HepG2 (cell line): Measurements from ENCODE around the gene SRP68. TPM values are rescaled to one million over a fixed set of nuclear protein-coding genes. Genes with fewer than 3 reads are reported as not detected.
A peak's percentile ranks its signal among the peaks of the same experiment; 100 is the strongest.

Experiments used
- ARID4A ChIP-seq: sonication (generic); formaldehyde crosslinking; IDR thresholded peaks from 2 replicates; pipeline ENCODE4 v1.5.0; 2020; ENCODE audit warnings: mild to moderate bottlenecking, missing genetic modification reagents, borderline replicate concordance
- CENPT ChIP-seq: sonication (generic); formaldehyde crosslinking; IDR thresholded peaks from 2 replicates; pipeline ENCODE4 v1.8.0; 2022; ENCODE audit warnings: low read depth, mild to moderate bottlenecking, moderate library complexity, missing genetic modification reagents
- DNMT3B ChIP-seq: conservative IDR thresholded peaks from 2 replicates; pipeline ENCODE4 v1.6.1; 2016; ENCODE audit warnings: missing biosample characterization, control low read depth
- EP300 ChIP-seq, 3 experiments: sonication (generic) in 1 of 3; formaldehyde crosslinking in 1 of 3; IDR thresholded peaks; 2 replicates each; pipeline versions ENCODE4 v1.5.1 to v1.6.1; 2011 to 2020; ENCODE audit warnings: low read depth in 2 of 3, low read length in 2 of 3, borderline replicate concordance in 1 of 3, improper control_type of control experiment in 1 of 3, mild to moderate bottlenecking in 1 of 3, missing genetic modification reagents in 1 of 3, moderate library complexity in 1 of 3
- FOXO4 ChIP-seq: sonication (generic); formaldehyde crosslinking; conservative IDR thresholded peaks from 2 replicates; pipeline ENCODE4 v1.8.1; 2023; ENCODE audit warnings: missing genetic modification reagents
- HOXA3 ChIP-seq: sonication (generic); formaldehyde crosslinking; IDR thresholded peaks from 2 replicates; pipeline ENCODE4 v1.5.0; 2020; ENCODE audit warnings: missing genetic modification reagents
- JUNB ChIP-seq: sonication (generic); formaldehyde crosslinking; IDR thresholded peaks from 2 replicates; pipeline ENCODE4 v1.8.0; 2022; ENCODE audit warnings: missing genetic modification reagents, mild to moderate bottlenecking, borderline replicate concordance
- KLF16 ChIP-seq, 2 experiments: sonication (generic) in 1 of 2; formaldehyde crosslinking in 1 of 2; IDR thresholded peaks; 2 replicates each; pipeline versions ENCODE4 v1.6.1 to v1.8.0; 2016 to 2023; ENCODE audit warnings: missing genetic modification reagents in 2 of 2, missing compliant biosample characterization in 1 of 2
- NCOA1 ChIP-seq: sonication (generic); formaldehyde crosslinking; IDR thresholded peaks from 2 replicates; pipeline ENCODE4 v1.9.0; 2021; ENCODE audit warnings: missing genetic modification reagents
- PHF8 ChIP-seq: sonication (generic); formaldehyde crosslinking; IDR thresholded peaks from 2 replicates; pipeline ENCODE4 v1.5.0; 2020; ENCODE audit warnings: missing genetic modification reagents
- POLR2A ChIP-seq, 2 experiments: IDR thresholded peaks; 2 replicates each; pipeline ENCODE4 v1.6.1; 2011; ENCODE audit warnings: low read depth in 2 of 2, low read length in 2 of 2, mild to moderate bottlenecking in 1 of 2, moderate library complexity in 1 of 2; ENCODE audit not compliant: insufficient read depth in 1 of 2
- PRMT3 ChIP-seq: sonication (generic); formaldehyde crosslinking; IDR thresholded peaks from 2 replicates; pipeline ENCODE4 v1.8.1; 2022; ENCODE audit warnings: low read depth, mild to moderate bottlenecking, moderate library complexity, missing genetic modification reagents, borderline replicate concordance
- RBM22 ChIP-seq: fragments of 200-400 bp; formaldehyde crosslinking; optimal IDR thresholded peaks from 2 replicates; pipeline ENCODE3; 2017; ENCODE audit warnings: mild to moderate bottlenecking, low read length, moderate library complexity
- TCF7L2 ChIP-seq: IDR thresholded peaks from 2 replicates; pipeline ENCODE4 v1.6.1; 2011; ENCODE audit warnings: mild to moderate bottlenecking, low read depth, low read length, moderate library complexity
- ZBTB7A ChIP-seq: sonication (generic); formaldehyde crosslinking; IDR thresholded peaks from 2 replicates; pipeline ENCODE4 v1.8.0; 2022; ENCODE audit warnings: mild to moderate bottlenecking, missing genetic modification reagents
- ZNF12 ChIP-seq: sonication (generic); formaldehyde crosslinking; IDR thresholded peaks from 2 replicates; pipeline ENCODE4 v1.5.0; 2020; ENCODE audit warnings: missing genetic modification reagents
- ZNF260 ChIP-seq: sonication (generic); formaldehyde crosslinking; IDR thresholded peaks from 2 replicates; pipeline ENCODE4 v1.4.0; 2020; ENCODE audit warnings: missing genetic modification reagents, low read depth, mild to moderate bottlenecking, borderline replicate concordance
- ZNF335 ChIP-seq: sonication (generic); formaldehyde crosslinking; IDR thresholded peaks from 2 replicates; pipeline ENCODE4 v1.4.0; 2020; ENCODE audit warnings: missing genetic modification reagents
- ZNF629 ChIP-seq: sonication (generic); formaldehyde crosslinking; conservative IDR thresholded peaks from 2 replicates; pipeline ENCODE4 v1.5.0; 2020; ENCODE audit warnings: missing genetic modification reagents
- ZNF639 ChIP-seq: conservative IDR thresholded peaks from 2 replicates; pipeline ENCODE4 v1.6.1; 2018; ENCODE audit warnings: missing genetic modification reagents
- ZNF780A ChIP-seq: sonication (generic); formaldehyde crosslinking; IDR thresholded peaks from 2 replicates; pipeline ENCODE4 v1.8.0; 2022; ENCODE audit warnings: mild to moderate bottlenecking, missing genetic modification reagents, moderate library complexity
- ZSCAN25 ChIP-seq: sonication (generic); formaldehyde crosslinking; IDR thresholded peaks from 2 replicates; pipeline ENCODE4 v1.8.0; 2022; ENCODE audit warnings: mild to moderate bottlenecking, missing genetic modification reagents
- polyA plus RNA-seq, 8 experiments: library from polyadenylated mRNA; depleted of rRNA in 3 of 8; stranded (reverse) in 7 of 8; unstranded in 1 of 8; fragments of >200 nt; fragmentation: Illumina TruSeq in 4 of 8; extraction: Trizol in 4 of 8; gene quantifications; 2 replicates each; pipeline versions ENCODE4 v1.2.1 to v1.2.3, GENCODE V29; 2011 to 2016; ENCODE audit warnings: low read depth in 4 of 8, missing spikeins in 1 of 8, mixed read lengths in 1 of 8; ENCODE audit not compliant: insufficient read depth in 1 of 8
- total RNA-seq, 5 experiments: library from RNA; depleted of rRNA; stranded (reverse); fragments of >200 nt; fragmentation: Illumina TruSeq; extraction: Trizol; gene quantifications; 2 replicates each; pipeline ENCODE4 v1.2.3, GENCODE V29; 2016; ENCODE audit warnings: low read depth in 1 of 5

SRP68 gene
- total and polyA plus RNA-seq, 2 of the 13 experiments (the other 11 are each of a cell fraction or from before 2014, with no cell fraction given): 39.8 to 74.3 TPM

GRCh38 chr17:76079956-76080767, 7.8 kb upstream of the SRP68 start (continued):
- TF ChIP-seq ARID4A (CRISPR knock-in tag) (no peak), ZSCAN25 (peak; percentile 30; the same call in 1 of the 2 replicates), FOXO4 (CRISPR knock-in tag) (0 out of 2 replicates have a peak, but pooled peaks have one; percentile 60), CENPT (CRISPR knock-in tag) (no peak), ZNF260 (CRISPR knock-in tag) (0 out of 2 replicates have a peak, but pooled peaks have one; percentile 66), ZNF629 (CRISPR knock-in tag) (no peak), NCOA1 (CRISPR knock-in tag) (0 out of 2 replicates have a peak, but pooled peaks have one; percentile 21), TCF7L2 (no peak), HOXA3 (CRISPR knock-in tag) (0 out of 2 replicates have a peak, but pooled peaks have one; percentile 5), ZNF335 (CRISPR knock-in tag) (no peak), RBM22 (peak; percentile 41), DNMT3B (no peak), ZNF780A (CRISPR knock-in tag) (0 out of 2 replicates have a peak, but pooled peaks have one; percentile 39), PHF8 (no peak), ZNF12 (CRISPR knock-in tag) (no peak), ZBTB7A (no peak), POLR2A (IDR thresholded peaks at IDR 0.05; ENCODE audit: insufficient read depth in 1 of 2, low read depth in 2 of 2, low read length in 2 of 2) (no peak; a peak in 2 of 4 replicates), PRMT3 (CRISPR knock-in tag) (0 out of 2 replicates have a peak, but pooled peaks have one; percentile 63), EP300 (IDR thresholded peaks at IDR 0.05; ENCODE audit: low read depth in 2 of 2, low read length in 2 of 2) (no peak), EP300 (CRISPR knock-in tag; IDR thresholded peaks at IDR 0.05; ENCODE audit: borderline replicate concordance) (0 out of 2 replicates have a peak, but pooled peaks have one; percentile 18), JUNB (CRISPR knock-in tag) (0 out of 2 replicates have a peak, but pooled peaks have one; percentile 53), ZNF639 (CRISPR knock-in tag) (0 out of 2 replicates have a peak, but pooled peaks have one; percentile 15), KLF16 (CRISPR knock-in tag; IDR thresholded peaks at IDR 0.05) (0 out of 4 replicates have a peak, but pooled peaks of 1 of the 2 experiments have one; percentile 13)
